Progenitor cell of endocrine pancreas (in vitro differentiated cells): ENCODE measurements around the gene ZNF598. TPM values are rescaled to one million over a fixed set of nuclear protein-coding genes. Genes with fewer than 3 reads are reported as not detected.

ENCODE experiments used
- DNase-seq: peaks from one replicate; pipeline ENCODE4 v3.0.0; 2021; ENCODE audit warnings: low spot score; ENCODE audit not compliant: unreplicated experiment
- H3K27ac Mint-ChIP-seq: 2 replicates; pipeline ENCODE4 v1.8.0; 2021; ENCODE audit warnings: mild to moderate bottlenecking, moderate library complexity, mixed read lengths
- H3K27me3 Mint-ChIP-seq: 2 replicates; pipeline ENCODE4 v1.8.0; 2021; ENCODE audit warnings: mixed read lengths
- H3K36me3 Mint-ChIP-seq: 2 replicates; pipeline ENCODE4 v1.8.0; 2022; ENCODE audit warnings: mixed read lengths; ENCODE audit not compliant: insufficient read depth
- H3K4me1 Mint-ChIP-seq: 2 replicates; pipeline ENCODE4 v1.8.0; 2021; ENCODE audit warnings: low read depth, mixed read lengths
- H3K4me3 Mint-ChIP-seq: 2 replicates; pipeline ENCODE4 v1.8.0; 2021; ENCODE audit warnings: low read depth, mild to moderate bottlenecking, moderate library complexity, mixed read lengths
- H3K9me3 Mint-ChIP-seq: 2 replicates; pipeline ENCODE4 v1.8.0; 2021; ENCODE audit warnings: low read depth, mixed read lengths
- CTCF ChIP-seq: fragments of 200-600 bp; sonication (generic); IDR thresholded peaks from one replicate; pipeline ENCODE4 v1.5.0; 2021; ENCODE audit warnings: antibody characterized with exemption, mild to moderate bottlenecking; ENCODE audit not compliant: unreplicated experiment
- total RNA-seq: library from RNA; stranded (reverse); gene quantifications from 2 replicates; pipeline ENCODE4 v1.2.1, GENCODE V29; 2021

The ZNF598 gene
- total RNA-seq, 1 donor from 2014 or later, result 41.5 TPM

DNA sequence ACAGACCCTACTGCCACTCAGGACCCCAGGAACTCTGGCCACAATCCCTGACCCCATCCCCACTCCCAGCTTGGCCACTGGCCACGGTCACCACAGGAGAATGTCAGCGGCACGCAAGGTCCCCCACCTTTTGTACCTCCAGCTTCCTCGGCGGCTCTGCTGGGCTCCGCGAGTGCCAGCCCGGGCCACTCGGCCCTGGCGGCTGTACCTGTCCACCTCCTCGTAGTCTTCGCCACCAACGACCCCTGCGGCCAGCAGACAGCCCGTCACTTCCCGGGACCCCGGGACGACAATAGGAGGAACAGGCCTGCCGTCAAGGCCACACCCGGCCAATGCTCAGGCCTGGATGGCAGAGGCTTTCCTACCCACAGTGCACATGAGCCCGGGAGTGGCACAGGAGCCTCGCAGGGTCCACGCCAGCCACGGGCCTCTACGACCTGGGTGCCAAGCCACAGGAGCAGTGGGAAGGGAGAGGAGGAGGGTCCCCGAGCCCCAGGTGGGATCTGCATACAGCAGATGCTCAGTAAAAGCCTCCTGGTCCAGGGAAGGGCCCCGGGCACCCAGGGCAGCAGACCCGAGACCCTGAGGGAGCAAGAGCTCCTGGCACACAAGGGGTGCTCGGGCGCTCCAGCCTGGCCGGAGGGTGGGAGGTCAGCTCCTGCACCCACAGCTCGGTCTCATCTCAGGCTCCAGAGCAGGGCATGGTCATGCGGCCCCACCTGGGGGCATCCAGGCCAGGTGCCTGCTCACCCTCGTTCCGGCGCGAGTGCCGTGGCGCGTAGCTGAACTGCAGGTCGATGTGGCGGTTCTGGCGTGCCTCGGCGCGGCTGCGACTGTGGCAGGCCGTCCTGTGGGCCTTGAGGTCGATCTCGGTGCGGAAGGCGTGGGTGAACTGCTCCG lies 7.9 kb downstream of the ZNF598 start:
- TF ChIP-seq CTCF, result no peak
- Mint-ChIP-seq H3K9me3 (no peaks in the 10 kb centered on the region), H3K27me3 (no peaks in the 10 kb centered on the region), H3K4me1 (peaks cover 5% of the 10 kb centered on the region), H3K36me3 (peaks cover 6% of the 10 kb centered on the region), H3K27ac (no peak overlapping the region), H3K4me3 (no peak overlapping the region)
- no peak for DNase-seq

- Mint-ChIP-seq H3K4me1 (peaks cover 5% of the 10 kb centered on the region), H3K27ac (no peak overlapping the region), H3K27me3 (no peaks in the 10 kb centered on the region), H3K4me3 (no peak overlapping the region), H3K36me3 (peaks cover 6% of the 10 kb centered on the region), H3K9me3 (no peaks in the 10 kb centered on the region)
- no peak for TF ChIP-seq CTCF
- DNase-seq, result no peak
Observed at GRCh38 chr16:2001035-2001434, 8.6 kb downstream of the ZNF598 start.

DNA sequence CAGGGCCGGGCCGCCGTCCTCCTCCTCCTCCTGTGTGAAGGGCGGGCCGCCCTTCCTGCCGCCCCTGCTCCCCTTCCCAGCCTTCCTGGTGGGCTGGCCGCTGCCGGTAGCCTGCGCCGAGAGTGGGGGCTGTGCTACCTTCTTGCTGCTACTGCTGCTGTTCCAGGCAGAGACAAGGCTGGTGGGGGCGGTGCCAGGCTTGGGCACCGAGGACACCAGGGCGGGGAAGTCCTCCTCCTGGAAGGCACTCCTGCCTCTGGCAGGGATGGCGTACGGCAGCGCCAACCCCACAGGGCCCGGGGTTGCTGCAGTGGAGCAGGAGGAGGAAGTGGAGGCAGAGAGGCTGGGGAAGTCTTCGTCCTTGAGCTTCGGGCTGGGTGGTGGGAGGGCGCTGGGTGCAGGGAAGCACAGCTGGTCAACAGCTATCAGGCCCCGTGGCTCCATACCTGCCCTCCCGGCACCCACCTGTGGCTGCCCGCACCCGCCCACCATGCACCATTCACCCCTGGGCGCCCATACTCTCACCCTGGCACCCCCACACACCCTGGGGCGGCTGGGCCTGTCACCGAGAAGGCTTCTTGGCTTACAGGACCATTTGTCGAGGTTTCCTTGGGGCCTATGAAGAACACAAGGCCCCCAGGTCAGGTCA lies 9.6 kb downstream of the ZNF598 start:
- Mint-ChIP-seq H3K27ac (no peak overlapping the region), H3K4me3 (no peak overlapping the region), H3K4me1 (peaks cover 5% of the 10 kb centered on the region), H3K36me3 (peaks cover 6% of the 10 kb centered on the region), H3K9me3 (no peaks in the 10 kb centered on the region), H3K27me3 (no peaks in the 10 kb centered on the region)
- no peak for DNase-seq
- no peak for TF ChIP-seq CTCF

GRCh38 chr16:1998852-1999801 lies 10.5 kb downstream of the ZNF598 start:
- TF ChIP-seq CTCF, result no peak
- H3K27me3 Mint-ChIP-seq, result peaks cover 1% of the 10 kb centered on the region
- no peaks in the 10 kb centered on the region for H3K4me1 Mint-ChIP-seq
- no peak overlapping the region for H3K27ac Mint-ChIP-seq
- no peaks in the 10 kb centered on the region for H3K9me3 Mint-ChIP-seq
- H3K36me3 Mint-ChIP-seq, result peaks cover 6% of the 10 kb centered on the region
- H3K4me3 Mint-ChIP-seq, result no peak overlapping the region
- no peak for DNase-seq

- H3K27ac Mint-ChIP-seq, result no peak overlapping the region
- peaks cover 6% of the 10 kb centered on the region for H3K36me3 Mint-ChIP-seq
- H3K27me3 Mint-ChIP-seq, result peaks cover 7% of the 10 kb centered on the region
- no peak overlapping the region for H3K4me3 Mint-ChIP-seq
- H3K9me3 Mint-ChIP-seq, result no peaks in the 10 kb centered on the region
- no peaks in the 10 kb centered on the region for H3K4me1 Mint-ChIP-seq
- TF ChIP-seq CTCF, result no peak
- DNase-seq, result no peak
Observed at GRCh38 chr16:1998360-1998835, 11.2 kb downstream of the ZNF598 start.
